Measurements from ENCODE around the gene USH1G. TPM values are rescaled to one million over a fixed set of nuclear protein-coding genes. Genes with fewer than 3 reads are reported as not detected.

Gene USH1G
- total RNA-seq, 1 experiment from 2014 or later, result 2.7 TPM

- no peaks in the 10 kb centered on the region for H3K36me3 Mint-ChIP-seq (ENCODE audit: insufficient read depth in 1 of 3, low read depth in 3 of 3)
- H3K79me2 ChIP-seq (ENCODE audit: insufficient read depth, low read length), result no peaks in the 10 kb centered on the region
- H3K4me3 Mint-ChIP-seq, result no peak overlapping the region
Measured at GRCh38 chr17:74881073-74881472, 42.0 kb downstream of the USH1G start.

More at GRCh38 chr17:74881073-74881472, 42.0 kb downstream of the USH1G start:
- H3K9ac ChIP-seq (ENCODE audit: extremely low read depth, insufficient read length, low read length), result no peak overlapping the region
- H2BK12ac ChIP-seq (ENCODE audit: insufficient read length, low read depth, low read length), result no peak overlapping the region
- no peaks in the 10 kb centered on the region for H3K9me3 ChIP-seq (ENCODE audit: control insufficient read depth, low read depth, low read length)
- H3K27me3 Mint-ChIP-seq (ENCODE audit: low read depth), result peaks cover 41% of the 10 kb centered on the region
- H3K27ac Mint-ChIP-seq, result no peak overlapping the region
- H3K23me2 ChIP-seq (ENCODE audit: insufficient read length, low read depth, low read length, poor library complexity, severe bottlenecking), result no peaks in the 10 kb centered on the region
- no peak overlapping the region for H3K4ac ChIP-seq (ENCODE audit: low read depth, low read length)
- no CpG with 5 or more reads among the region's 11 CpGs for WGBS (ENCODE audit: extremely low coverage, insufficient read length, low lambda C conversion rate)
- H2BK15ac ChIP-seq (ENCODE audit: low read depth, low read length), result no peak overlapping the region
- no peak overlapping the region for H2BK120ac ChIP-seq (ENCODE audit: low read depth, low read length, poor library complexity, severe bottlenecking)
- H3T11ph ChIP-seq (ENCODE audit: low read length), result no peak overlapping the region
- no peak overlapping the region for H2BK5ac ChIP-seq (ENCODE audit: insufficient read length, low read length)
- TF ChIP-seq, protein P1, sequence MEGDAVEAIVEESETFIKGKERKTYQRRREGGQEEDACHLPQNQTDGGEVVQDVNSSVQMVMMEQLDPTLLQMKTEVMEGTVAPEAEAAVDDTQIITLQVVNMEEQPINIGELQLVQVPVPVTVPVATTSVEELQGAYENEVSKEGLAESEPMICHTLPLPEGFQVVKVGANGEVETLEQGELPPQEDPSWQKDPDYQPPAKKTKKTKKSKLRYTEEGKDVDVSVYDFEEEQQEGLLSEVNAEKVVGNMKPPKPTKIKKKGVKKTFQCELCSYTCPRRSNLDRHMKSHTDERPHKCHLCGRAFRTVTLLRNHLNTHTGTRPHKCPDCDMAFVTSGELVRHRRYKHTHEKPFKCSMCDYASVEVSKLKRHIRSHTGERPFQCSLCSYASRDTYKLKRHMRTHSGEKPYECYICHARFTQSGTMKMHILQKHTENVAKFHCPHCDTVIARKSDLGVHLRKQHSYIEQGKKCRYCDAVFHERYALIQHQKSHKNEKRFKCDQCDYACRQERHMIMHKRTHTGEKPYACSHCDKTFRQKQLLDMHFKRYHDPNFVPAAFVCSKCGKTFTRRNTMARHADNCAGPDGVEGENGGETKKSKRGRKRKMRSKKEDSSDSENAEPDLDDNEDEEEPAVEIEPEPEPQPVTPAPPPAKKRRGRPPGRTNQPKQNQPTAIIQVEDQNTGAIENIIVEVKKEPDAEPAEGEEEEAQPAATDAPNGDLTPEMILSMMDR (conservative IDR thresholded peaks at IDR 0.05), result no peak
- no peak overlapping the region for H2AFZ ChIP-seq (ENCODE audit: low read length)
- H4K91ac ChIP-seq (ENCODE audit: insufficient read length, low read depth, low read length), result no peak overlapping the region
- no peaks in the 10 kb centered on the region; the same call in 1 of the 2 replicates for H3K4me1 ChIP-seq (ENCODE audit: insufficient read depth, low read length)
- no peaks in the 10 kb centered on the region for H3K79me1 ChIP-seq (ENCODE audit: insufficient read depth, low read depth, low read length, poor library complexity, severe bottlenecking)
- no peaks in the 10 kb centered on the region for H3K9me3 Mint-ChIP-seq
- H4K8ac ChIP-seq (replicated peaks; ENCODE audit: insufficient read length, low read depth, low read length), result no peak overlapping the region
- no peak overlapping the region for H2BK20ac ChIP-seq (ENCODE audit: low read depth, low read length, poor library complexity, severe bottlenecking)
- H4K20me1 ChIP-seq (ENCODE audit: control insufficient read depth, insufficient read depth, insufficient read length), result no peaks in the 10 kb centered on the region
- H3K27me3 ChIP-seq (ENCODE audit: insufficient read depth, low read length), result no peaks in the 10 kb centered on the region
- H3K23ac ChIP-seq (ENCODE audit: insufficient read length, low read depth, low read length), result no peak overlapping the region
- peaks cover 14 to 31% of the 10 kb centered on the region in 2 experiments for H3K4me1 Mint-ChIP-seq
- no peak overlapping the region for H3K14ac ChIP-seq (ENCODE audit: insufficient read depth, low read length)
- no peak overlapping the region for H3K27ac ChIP-seq (ENCODE audit: insufficient read length, low read depth, low read length)
- H3K18ac ChIP-seq (ENCODE audit: insufficient read length, low read depth, low read length), result no peak overlapping the region
- H2AK5ac ChIP-seq (ENCODE audit: insufficient read length, low read length), result no peak overlapping the region
- H3K4me2 ChIP-seq (ENCODE audit: insufficient read depth, insufficient read length, low read length), result no peak overlapping the region
- H4K5ac ChIP-seq (ENCODE audit: insufficient read length, low read depth, low read length), result no peak overlapping the region
- no peak for DNase-seq
- H3K56ac ChIP-seq (ENCODE audit: insufficient read length, low read depth, low read length), result no peak overlapping the region

Measured in H9 (cell line).